Fibroblast of skin of left biceps (primary cell): ENCODE data around the gene ZNF624.
A peak's percentile ranks its signal among the peaks of the same experiment; 100 is the strongest.
"Not testable (repeated sequence)": the region's sequence is repeated elsewhere in the genome, so short reads cannot be mapped to it uniquely, and the experiment has no call there.

Experiments
- DNase-seq, 2 experiments: peaks; one replicate each; pipeline ENCODE4 v3.0.0-alpha.2; 2013; ENCODE audit warnings: low read depth in 2 of 2

The ZNF624 gene

DNA sequence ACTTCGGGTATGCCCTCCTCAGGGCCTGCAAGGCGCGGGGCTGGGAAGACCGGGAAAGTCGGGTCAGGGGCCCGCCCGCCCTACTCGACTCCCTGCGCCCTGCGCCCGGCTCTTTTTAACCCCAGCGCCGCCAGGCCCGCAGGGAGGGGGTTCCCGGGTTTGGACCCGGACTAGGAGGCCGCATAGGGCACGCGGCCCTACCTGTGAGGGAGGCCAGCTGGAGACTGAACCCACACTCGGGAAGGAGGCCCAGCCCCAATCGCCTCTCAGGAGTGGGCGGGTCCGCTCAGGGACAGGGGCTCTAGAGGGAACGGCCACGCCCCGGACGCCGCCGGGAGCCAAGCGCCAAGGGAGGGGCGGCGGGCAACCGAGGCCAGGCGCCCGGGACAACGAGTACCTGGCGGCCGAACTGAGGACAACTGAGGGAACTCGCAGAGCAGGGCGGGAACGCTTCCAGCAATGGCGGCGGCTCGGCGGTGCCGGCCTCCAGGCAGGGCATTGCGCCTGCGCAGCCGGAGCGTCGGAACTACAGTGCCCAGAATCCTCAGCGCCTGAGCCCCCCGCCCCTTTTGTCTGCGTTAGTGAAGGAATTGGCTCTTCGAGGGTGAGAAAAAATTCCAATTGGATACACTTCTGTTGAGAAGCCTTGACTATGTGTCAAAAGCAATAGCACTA lies at the start of gene ZNF624:
Gene ZNF624 (minus strand): TSS at position 484 of the 675 bp plus-strand sequence.
- DNase-seq = peak; percentile 76 to 77

DNA sequence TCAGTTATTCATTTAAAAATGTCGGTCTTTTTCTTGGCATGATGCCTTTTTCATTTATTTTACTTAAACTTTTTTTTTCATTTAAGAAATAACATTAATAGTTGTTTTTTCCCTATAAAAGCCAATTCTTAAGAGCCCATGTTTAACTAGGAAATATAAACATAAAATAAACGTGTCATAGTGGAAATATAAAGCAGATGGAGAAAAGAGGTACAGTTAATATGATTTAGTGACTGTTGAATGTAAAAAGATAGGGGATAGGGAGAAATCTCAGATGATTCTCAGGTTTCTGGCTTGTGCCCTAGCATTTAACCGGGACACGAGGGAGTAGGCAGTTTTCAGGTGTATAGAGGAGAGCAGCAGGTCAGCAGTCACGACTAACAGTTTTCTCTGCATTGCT lies 44.0 kb upstream of the ZNF624 start:
- DNase-seq = not testable (repeated sequence)

DNA sequence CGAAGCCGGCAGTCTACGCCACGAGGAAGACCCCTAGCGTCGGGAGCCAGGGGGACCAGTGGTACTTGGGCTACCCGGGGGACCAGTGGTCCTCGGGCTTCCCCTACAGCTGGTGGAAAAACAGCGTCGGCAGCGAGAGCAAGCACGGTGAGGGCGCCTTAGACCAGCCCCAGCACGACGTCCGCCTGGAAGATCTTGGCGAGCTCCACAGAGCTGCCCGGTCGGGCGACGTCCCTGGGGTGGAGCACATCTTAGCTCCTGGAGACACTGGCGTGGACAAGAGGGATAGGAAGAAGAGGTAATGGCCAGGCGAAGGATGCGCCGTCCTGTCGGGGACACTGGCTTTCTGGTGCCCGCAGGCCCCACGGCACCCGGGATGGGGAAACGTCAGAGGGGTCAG lies 36.8 kb upstream of the ZNF624 start:
- not testable (repeated sequence) for DNase-seq

DNA sequence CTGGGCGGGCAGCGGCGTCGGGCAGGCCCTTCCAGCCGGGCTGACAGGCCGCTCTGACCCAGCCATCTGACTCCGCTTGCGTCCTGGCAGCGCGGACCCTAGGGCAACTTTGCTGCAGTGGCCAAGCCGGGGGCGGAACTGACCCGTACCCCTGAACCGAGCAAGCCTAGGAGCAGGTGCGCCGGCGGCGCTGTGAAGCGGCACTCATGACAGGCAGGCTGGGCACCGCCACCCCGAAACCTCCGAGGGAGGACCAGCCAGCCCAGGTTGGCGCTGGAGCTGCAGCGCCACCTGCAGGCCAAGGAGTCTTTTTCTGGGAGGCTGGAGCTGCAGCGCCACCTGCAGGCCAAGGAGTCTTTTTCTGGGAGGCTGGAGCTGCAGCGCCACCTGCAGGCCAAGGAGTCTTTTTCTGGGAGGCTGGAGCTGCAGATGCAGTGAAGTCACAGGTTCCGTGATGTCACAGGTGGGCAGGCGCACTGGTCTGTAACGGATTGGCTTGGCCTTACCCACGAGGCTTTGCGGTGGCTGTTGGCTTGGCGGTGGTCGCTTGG lies 36.2 kb upstream of the ZNF624 start, which contains the start of gene CCDC144A:
Gene CCDC144A (plus strand): TSS at position 511 of the 551 bp plus-strand sequence. CDS start 160 bp downstream, outside the sequence.
- not testable (repeated sequence) for DNase-seq

DNA sequence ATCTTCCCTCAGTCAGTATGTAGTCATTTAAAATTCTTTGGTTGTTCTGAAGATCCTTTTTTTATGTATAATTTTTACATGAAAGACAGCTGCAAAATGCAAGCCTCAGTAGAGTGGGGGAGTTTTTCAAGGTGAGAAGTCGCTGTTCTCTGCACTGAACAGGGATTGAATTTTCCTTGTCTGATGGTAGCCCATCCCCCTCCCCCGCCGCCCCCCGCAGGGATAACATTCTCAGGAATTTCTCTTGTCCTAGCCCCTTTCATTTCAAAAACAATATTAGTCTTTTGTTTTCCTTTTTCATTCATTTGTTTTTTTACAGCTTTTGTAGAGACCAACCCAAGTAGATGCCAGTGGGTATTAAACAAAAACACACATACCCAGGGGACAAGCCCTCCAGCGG lies 33.5 kb upstream of the ZNF624 start:
- not testable (repeated sequence) for DNase-seq

DNA sequence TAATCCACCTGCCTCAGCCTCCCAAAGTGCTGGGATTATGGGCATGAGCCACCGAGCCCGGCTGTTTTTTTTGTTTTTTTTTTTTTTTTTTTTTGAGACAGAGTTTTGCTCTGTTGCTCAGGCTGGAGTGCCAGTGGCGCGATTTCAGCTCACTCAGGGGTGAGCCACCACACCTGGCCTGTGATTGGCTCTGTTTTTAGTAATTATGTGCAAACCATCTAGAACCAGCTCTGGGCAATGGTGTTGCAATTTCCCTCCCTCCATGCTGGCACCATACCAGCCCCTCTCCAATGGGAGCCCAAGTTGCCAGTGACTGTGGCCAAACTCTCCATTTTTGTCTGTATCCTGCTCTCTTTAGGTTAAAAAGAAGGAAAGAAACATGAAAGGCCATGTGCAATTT lies 32.4 kb upstream of the ZNF624 start:
- DNase-seq = not testable (repeated sequence)

DNA sequence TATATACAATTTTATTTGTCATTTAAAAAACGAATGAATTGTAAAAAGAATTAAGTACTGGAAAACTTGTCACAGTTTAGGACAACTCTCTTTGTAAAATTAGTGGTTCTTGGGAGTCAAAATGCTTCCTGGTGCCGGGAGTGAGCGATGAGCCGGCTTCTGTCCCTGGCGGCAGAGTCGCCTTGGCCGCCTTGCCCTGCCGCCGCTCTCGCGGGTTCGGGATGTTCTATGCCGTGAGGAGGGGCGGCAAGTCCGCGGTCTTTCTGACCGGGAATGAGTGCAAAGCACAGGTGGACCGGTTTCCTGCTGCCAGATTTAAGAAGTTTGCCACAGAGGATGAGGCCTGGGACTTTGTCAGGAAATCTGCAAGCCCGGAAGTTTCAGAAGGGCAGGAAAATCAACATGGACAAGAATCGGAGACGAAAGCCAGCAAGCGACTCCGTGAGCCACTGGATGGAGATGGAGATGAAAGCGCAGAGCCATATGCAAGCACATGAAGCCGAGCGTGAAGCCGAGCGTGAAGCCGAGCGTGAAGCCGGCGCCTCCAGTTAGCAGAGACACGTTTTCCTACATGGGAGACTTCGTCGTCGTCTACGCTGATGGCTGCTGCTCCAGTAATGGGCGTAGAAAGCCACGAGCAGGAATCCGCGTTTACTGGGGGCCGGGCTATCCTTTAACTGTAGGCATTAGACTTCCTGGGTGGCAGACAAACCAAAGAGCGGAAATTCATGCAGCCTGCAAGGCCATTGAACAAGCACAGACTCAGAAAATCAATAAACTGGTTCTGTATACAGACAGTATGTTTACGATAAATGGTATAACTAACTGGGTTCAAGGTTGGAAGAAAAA lies 29.9 kb upstream of the ZNF624 start:
- DNase-seq = not testable (repeated sequence)

DNA sequence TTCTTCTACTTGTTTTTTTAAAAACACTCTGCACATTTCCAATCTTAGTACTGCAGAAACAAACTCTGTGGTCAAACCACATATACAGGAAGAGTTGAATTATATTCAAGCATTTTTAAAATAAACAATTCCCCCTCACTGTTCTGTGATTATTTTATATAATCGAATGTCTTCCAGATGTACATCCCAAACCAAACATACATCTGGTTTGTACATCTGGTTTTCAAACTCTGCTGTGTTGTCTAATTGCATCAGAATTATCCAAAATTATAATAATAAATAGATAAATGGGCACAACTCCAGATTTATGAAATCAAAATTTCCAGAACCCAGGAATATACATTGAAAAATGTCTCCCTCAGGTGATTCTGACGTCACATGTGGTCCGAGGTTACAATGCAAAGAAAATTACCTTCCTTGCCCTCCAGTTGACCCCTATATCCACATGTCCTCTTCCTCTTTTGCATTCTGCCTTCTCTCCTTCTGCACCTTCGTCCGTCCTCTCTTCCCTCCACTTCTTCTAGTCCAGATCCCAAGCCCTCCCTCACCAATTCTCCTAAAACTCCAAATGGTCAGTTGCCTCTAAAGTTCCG lies 23.1 kb upstream of the ZNF624 start:
- peak; percentile 10 to 20 for DNase-seq

DNA sequence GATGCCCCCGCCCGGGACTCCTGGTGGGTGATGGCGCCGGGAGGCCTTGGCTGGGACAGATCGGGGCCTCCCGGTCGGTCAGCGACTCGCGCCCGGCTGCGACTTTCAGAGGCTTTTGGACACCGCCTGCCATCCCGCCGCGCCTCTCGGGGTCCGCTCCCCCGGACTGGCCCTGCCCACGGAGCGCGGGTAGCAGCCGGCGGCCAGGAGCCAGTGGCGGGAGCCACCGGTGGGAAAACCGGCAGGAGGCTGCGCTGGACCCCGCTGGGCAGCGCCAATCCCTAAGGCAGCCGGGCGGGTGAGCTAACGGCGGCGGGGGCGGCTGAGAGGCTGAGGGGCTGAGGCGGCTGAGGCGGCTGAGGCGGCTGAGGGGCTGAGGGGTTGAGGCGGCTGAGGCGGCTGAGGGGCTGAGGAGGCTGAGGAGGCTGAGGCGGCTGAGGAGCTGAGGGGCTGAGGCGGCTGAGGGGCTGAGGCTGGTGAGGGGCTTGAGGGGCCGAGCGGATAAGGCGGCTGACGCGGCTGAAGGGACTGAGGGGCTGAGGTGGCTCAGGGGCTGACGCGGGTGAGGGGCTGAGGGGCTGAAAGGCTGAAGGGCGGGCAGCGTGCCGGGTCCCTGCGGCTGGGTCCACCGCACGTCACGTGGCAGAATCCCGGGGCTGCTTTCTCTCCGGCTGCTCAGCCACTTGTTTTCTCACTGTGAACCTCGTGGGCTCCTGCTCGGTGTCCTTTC lies 13.4 kb upstream of the ZNF624 start:
- DNase-seq = not testable (repeated sequence)

DNA sequence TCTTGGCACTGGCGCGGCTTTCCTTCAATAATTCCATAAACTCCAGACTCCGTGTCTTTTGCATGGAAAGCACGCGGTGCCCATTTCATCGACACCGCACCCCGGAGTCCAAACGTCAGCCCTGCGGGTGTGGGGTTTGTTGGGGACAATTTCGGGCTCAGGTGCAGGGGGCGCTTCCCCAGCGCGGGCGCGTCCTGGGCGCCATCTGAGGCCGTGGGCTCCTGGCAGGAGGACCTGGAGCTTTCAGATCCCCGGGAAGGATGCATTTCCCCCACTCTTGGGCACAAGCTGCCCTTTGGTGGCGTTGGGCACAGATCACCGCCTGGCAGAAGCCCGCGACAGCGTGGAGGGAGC lies 12.9 kb upstream of the ZNF624 start:
- DNase-seq = not testable (repeated sequence)

DNA sequence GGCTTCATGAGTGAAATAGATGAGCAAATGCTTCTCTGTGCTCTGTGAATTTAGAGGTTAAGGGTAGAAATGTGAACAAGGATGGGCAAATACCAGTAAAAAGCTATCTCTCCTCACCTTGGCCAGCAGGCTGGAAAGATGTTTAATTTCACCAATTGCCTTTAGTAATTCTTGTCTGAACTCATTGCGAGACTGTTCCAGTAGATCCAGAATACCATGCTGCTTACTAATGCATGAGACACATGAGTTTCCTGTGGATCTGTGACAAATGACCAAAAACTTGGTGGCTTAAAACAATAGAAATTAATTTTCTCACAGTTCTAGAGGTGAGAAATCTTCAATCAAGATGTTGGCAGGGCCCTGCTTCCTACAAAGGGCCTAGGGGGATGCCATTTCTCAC lies 9.3 kb upstream of the ZNF624 start:
- DNase-seq = no peak

DNA sequence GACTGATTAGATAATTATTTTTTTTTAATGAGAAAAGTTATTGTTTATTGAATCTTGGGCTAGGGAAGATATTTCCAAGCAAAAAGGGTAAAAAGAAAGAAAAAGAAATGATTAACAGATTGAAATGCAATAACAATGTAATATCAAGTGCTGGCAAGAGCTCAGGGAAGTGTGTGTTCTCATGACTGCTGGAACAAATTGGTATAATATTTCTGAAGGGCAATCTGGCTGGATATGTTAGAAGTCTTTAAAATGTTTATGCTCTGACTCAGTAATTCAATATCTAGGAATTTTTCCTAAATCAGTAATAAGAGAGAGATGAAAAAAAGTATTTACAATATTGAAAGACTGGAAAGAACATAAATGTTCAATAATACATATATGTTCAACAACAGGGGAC lies 7.6 kb upstream of the ZNF624 start:
- no peak for DNase-seq

DNA sequence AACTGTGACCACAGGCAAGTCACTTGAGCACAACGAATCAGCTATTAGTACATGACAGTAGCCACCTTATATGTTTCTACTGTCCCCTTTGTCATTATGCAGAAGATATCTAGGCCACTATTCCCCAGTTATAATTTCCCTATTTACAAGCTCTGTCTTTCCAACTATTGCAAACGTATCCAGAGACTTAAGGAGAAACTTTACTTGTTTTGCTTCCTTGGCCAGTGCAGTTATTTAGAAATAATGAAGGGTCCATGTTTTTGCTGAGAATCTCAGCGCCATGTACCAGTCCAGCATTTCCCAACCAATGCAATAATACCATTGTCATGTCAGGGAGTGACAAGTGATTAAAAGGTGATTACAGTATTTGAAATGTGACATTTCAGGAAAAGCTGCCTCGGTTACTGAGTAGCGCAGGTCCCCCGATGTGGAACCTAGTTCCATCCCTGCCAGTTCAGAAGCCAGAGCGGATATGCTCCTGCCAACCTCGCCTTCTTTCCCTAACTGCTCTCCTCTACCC lies 743 bp downstream of the ZNF624 start:
- no peak for DNase-seq

DNA sequence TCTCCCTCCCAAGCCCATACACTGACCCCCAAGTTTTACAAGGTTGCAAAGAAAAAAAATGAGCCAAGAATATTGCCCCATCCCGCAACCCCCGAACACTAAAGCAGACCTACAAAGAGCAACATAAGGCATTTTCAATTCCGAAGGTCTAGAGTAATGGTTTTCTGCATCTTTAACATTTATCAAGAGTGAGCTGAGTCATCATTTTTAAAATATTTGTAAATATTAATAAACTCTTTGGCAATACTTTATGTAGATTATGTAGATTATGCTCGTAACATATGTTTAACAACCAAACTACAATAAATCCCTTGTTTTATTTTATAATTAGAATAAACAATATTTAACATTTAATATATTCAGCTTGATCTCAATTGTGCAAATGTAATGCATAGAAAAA lies 1.4 kb downstream of the ZNF624 start:
- no peak for DNase-seq

DNA sequence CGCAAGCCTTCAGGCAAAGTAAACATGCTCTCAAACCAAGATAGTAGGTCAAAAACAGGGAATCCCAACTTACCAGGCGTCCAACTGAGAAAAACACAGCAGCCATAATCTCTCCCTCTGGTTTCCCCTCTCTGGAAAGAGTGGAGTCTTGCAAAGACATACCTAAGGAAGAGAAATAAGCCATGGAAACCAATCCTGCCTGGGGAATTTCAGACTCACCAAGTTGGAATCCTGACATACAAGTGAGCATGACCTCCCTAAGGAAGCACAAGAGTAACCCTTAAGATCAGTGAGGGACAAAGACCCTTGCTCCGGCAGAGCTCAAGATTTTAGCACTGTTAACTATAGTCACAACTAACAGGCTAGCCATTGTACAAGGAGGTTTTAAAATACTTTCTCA lies 4.1 kb downstream of the ZNF624 start:
- DNase-seq = no peak

DNA sequence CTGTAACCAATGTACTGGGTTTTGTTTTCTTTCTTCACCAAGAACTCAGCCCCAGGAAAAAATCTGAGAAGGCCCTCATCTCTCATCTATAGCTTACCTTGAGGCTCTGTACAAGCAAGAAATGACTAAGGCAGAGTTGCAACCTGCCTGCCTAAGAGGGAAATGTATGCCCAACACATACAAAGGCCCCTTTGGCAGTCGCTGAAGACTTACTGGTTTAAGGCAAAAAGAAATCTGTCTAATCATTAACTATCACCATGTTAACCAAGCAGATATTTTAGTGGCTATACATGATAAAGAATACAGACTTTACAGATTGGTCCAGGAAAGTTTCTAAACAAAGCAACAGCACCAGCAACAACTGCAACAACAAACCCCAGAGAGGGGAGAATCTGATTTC lies 14.2 kb downstream of the ZNF624 start:
- no peak for DNase-seq

DNA sequence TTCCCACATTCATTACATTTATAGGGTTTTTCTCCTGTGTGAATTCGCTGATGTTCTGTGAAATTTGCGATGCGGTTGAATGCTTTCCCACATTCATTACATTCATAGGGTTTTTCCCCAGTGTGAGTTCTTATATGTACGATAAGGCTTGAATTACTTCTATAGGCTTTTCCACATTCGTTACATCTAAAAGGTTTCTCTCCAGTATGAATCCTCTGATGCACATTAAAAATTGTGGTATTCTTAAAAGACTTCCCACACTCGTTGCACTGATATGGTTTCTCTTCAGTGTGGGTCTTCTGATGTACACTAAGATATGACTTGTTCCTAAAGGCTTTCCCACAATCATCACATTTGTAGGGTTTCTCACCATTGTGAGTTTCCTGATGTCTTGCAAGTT lies 30.4 kb downstream of the ZNF624 start:
- DNase-seq = no peak

DNA sequence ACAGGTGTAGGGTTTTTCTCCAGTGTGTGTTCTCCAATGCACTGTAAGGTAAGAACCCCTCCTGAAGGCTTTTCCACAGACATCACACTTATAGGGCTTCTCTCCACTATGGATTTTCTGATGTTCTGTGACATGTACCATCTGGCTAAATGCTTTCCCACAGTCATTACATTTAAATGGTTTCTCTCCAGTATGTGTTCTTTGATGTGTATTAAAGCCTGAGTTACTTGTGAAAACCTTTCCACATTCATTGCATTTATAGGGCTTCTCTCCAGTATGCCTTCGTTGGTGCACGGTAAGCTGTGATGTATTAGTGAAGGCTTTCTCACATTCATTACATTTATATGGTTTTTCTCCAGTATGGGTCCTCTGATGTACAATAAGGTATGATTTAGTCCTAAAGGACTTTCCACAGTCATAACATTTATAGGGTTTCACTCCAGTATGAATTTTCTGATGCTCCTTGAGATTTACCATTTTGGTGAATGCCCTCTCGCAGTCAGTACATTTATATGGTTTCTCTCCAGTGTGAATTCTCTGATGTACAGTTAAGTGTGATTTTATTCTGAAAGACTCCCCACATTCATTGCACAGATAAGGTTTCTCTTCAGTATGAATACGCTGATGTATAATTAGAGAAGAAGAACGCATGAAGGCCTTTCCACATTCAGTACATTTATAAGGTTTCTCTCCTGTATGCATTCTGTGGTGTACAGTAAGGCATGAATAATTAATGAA lies 30.9 kb downstream of the ZNF624 start:
- no peak for DNase-seq

DNA sequence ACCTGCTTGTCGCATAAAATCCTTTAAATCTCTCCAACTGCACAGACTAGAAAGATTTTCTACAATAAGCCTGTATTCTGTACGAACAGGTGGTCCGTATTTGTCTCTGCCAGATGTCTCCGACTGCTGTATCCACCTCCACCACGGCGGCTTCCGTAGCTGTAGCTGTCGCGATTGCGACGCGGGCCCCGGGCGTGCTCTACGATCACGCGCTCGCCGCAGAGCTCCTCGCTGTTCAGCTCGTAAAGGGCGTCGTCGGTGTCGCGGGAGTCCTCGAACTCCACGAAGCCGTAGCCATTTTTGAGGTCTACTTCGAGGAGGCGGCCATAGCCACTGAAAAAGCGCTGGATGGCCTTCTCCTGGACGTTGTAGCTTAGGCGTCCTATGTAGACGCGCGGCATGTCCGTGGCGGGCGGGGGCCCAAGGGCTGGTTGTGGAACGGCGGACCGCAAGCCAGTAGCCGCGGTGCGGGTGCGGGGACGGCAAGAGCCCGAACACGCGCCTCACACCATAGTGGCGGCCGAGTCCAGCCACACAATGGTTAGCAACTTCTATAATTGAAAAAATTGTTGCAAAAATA lies 36.1 kb downstream of the ZNF624 start:
- no peak for DNase-seq

DNA sequence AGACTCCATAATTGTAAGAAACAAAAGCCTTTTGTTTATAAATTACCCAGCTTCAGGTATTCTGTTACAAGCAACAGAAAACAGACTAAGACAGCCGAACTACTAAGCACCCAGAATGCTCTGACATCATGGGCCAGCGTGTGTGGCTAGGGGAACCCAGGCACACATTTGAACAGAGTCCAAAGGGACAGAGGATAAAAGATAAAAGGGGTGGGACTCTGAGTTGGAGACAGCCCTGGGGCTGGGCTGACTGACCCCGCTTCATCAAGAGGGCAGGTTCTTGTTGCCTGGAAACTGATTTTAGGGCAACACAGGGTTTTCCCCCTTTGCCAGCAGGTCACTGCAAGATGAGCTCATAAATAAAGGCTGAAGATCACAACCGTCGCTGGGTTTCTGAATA lies 54.1 kb downstream of the ZNF624 start:
- no peak for DNase-seq
